SHP77 treated with DMSO at 0.1 percent for 48 hours (cell line): Measurements from ENCODE around the gene FNIP1.
"Not testable (repeated sequence)": the region's sequence is repeated elsewhere in the genome, so short reads cannot be mapped to it uniquely, and the experiment has no call there.

Experiments
- DNase-seq: peaks from one replicate; lab custom pipeline; 2025; lab: John Stamatoyannopoulos, UW

FNIP1 gene

DNA sequence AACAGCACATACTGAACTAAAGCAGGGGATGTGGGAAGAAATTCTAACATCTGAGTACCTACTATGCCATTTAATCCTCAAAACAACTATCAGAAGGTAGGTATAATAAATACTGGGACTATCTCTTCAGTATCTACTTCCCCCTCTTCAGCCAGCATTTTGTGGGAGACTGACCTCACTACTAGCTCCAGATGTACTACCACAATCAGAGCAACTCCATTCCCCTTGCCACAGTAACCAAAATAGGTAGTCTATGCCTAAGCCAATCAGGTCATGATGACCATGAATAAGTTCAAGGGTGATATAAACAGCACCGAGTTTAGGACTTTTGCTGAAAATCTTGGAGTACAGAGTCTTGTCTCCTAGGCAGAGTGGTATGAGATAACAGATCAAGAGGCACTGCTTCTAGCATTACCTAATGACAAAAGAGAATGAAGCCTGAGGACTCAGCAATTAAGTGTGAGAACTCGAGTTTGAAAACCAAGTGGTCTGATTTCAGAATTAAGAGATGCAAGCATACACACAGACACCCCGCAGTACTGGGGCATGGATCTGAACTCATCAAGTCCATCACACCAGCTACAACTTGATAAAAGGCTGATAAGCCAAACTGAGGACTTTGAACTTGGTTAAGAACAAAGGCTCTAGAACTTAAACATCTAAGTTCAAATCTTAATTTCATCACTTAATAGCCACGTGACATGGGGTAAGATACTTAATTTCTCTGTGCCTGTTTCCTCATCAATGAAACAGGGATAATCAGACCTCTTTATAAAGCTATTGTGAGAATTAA is 9.7 kb downstream of the FNIP1 start:
- no peak for DNase-seq

DNA sequence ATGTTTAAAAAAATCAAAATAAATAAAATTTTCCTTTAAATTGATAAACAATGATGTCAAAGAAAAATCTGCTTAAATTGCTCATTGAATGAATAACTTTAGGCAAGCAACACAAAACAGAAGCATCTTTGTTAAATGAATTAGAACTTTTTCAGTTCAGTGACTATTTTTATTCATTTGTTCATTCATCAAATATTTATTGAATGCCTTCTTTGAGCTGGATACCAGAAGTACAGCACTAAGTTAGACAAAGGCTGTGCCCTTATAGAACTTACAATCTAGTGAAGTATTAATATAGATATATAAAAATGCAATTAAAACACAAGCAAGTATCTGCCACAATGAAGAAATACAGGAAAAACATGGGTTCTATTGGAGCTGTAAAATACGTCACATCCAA is 10.8 kb downstream of the FNIP1 start:
- DNase-seq, result no peak

DNA sequence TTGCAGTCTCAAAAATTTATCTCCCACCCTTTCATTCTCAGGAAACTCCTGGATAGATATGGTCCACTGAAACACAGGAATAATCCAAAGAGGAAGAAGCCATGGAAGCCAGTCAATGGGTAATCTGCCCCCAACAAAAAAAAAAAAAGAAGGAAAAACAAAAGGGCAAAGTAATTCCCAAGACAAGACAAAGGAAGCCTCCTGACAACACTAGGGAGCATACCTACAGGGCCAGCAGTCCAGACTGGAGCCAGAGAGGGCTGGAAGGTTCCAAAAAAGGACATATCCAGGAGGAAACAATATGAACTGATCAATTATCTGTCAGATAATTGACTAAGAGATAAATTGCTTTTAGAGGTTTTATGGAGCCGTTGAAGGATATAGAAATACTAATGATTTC is 12.9 kb downstream of the FNIP1 start:
- no peak for DNase-seq

DNA sequence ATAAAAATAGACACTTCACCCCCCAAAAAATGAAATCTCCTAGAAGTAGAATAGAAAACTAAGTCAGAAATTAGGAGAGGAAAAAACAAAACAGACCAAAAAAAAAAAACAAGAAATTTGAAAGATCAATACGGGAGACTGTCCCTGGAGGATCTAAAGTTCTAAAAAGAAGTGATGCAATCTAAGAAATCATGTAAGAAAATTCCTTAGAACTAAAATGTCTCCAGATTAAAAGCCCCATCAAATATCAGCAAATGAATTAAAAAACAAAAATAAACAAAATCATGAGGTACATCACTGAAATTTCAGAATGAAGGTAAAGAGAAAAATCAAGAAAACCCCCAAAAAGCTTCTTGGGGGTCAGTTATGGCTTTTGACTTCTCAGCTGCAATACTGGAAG is 13.5 kb downstream of the FNIP1 start:
- no peak for DNase-seq

DNA sequence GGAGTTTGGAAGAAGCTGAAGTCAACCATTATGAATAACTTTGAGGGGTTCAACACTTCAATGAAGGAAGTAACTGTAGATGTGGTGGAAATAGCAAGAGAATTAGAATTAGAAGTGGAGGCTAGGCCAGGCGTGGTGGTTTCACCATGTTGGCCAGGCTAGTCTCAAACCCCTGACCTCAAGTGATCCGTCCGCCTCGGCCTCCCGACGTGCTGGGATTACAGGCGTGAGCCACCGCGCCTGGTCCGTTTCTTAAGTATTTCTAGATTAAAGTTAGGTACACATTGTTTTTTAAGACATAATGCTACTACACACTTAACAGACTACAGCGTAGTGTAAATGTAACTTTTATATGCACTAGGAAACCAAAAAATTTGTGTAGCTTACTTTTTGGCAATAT is 14.1 kb downstream of the FNIP1 start:
- DNase-seq, result no peak

- DNase-seq, result not testable (repeated sequence)
Measured at GRCh38 chr5:131778141-131778540, 18.7 kb downstream of the FNIP1 start.

DNA sequence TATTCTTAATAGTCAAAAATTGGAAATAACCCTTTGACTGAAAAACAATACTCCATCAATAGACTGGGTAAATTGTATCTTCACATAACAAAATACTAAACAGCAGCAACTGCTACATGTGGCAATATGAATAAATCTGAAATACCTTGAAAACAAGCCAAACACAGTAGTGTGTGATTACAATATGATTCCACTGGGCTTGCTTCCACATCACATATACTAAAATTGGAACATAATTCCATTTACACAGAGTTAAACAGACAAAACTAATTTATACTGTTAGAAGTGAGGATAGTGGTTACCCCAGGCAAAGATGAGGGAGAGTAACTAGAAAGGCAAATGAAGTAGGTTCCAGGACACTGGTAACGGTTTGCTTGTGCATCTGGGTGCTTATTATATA is 20.4 kb downstream of the FNIP1 start:
- DNase-seq, result no peak

GRCh38 chr5:131774652-131775367 is 22.0 kb downstream of the FNIP1 start:
- DNase-seq, result no peak

DNA sequence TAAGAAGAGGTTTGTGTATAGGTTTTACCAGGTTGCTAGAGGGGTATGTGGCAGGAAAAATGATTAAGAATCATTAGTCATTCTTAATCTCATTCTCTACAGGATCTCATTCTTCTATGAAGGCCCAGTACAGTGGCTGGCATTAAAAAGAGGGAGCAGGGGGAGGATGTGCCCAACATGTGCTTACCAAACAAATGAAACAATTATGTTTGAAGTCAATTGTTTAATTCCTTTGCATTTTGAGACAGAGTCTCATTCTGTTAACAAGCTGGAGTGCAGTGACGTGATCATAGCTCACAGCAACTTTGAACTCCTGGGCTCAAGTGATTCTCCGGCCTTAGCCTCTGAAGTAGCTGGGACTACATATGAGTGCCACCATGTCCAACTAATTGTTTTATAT is 23.0 kb downstream of the FNIP1 start:
- DNase-seq, result no peak

- DNase-seq, result no peak
Measured at GRCh38 chr5:131771692-131772091, 25.1 kb downstream of the FNIP1 start.

GRCh38 chr5:131769961-131770360 is 26.9 kb downstream of the FNIP1 start:
- DNase-seq, result no peak

DNA sequence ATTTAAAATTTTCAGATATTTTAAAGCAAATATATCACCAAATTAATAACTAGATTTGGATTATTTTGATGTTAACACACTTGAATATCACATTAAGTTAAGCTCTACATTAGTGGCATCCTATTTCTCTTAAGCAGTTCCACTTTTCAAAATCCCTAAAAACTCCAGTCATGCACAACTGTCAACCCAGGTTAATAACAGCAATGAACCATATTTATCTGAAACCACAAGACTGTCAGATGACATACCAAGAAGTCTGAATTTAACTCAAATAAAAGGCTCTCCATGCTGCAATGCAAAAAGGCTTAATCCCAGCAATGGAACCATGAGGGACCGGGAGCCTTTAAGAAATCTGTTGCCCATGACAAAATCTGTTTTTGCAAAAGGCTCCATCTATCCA is 27.5 kb downstream of the FNIP1 start:
- DNase-seq, result no peak

GRCh38 chr5:131767891-131768290 is 28.9 kb downstream of the FNIP1 start:
- no peak for DNase-seq

GRCh38 chr5:131766689-131767088 is 30.1 kb downstream of the FNIP1 start:
- DNase-seq, result no peak

- no peak for DNase-seq
Measured at GRCh38 chr5:131765261-131765660, 31.6 kb downstream of the FNIP1 start.

GRCh38 chr5:131763968-131764367 is 32.8 kb downstream of the FNIP1 start:
- DNase-seq, result no peak

- DNase-seq, result no peak
Measured at GRCh38 chr5:131760793-131761192, 36.0 kb downstream of the FNIP1 start.

GRCh38 chr5:131759704-131760103 is 37.1 kb downstream of the FNIP1 start:
- DNase-seq, result no peak

- no peak for DNase-seq
Measured at GRCh38 chr5:131758520-131758900, 38.3 kb downstream of the FNIP1 start.

DNA sequence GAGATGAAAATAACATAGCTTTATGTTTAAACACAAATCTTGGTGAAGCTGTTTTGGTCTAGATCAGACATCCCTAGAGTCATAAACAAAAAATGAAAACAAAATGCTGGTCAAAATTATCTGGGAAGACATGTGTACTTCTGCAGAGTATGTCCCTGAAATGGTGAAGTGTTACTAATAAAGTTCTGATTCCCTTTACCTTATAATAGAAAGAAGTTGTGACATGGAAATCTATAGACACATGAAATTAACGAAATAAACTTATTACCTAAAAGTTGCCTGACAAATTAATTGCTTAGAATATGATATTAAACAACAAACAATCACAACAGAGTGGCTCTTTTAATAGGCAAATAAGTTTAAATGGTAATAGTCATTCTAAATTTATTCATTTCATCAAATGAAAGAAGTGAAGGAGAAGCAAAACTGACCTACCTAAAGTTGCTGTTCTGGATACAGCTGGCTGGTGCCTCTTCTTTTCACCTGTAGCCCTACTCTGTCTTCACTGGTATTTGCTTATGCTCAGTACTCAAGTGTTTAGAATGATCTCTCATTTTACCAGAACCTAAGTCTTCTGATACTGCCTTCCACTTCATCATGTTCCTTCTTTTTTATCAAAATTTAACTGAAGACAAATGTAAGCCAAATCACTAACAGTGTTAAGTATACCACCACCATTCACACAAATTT is 38.8 kb downstream of the FNIP1 start:
- DNase-seq, result no peak

DNA sequence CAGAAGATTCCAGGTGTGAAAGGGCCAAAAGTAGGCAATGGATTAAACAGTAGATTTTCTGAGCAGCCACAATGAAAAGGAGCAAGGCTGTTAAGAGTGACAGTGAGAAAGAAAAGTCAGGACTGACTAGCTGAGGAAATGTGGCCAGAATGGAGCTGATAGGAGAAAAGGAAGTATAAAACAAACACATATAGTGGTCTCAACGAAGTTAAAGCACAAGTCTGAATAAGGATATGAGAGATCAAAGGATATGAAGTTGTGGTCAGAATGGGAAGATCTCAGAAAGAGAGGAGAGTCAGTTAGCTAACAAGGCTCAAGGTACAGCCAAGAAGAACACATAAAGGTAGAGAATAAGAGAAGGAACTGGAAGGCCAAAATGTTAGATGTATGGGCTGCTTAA is 39.9 kb downstream of the FNIP1 start:
- DNase-seq, result no peak

- DNase-seq, result no peak
Measured at GRCh38 chr5:131754363-131754762, 42.5 kb downstream of the FNIP1 start.

DNA sequence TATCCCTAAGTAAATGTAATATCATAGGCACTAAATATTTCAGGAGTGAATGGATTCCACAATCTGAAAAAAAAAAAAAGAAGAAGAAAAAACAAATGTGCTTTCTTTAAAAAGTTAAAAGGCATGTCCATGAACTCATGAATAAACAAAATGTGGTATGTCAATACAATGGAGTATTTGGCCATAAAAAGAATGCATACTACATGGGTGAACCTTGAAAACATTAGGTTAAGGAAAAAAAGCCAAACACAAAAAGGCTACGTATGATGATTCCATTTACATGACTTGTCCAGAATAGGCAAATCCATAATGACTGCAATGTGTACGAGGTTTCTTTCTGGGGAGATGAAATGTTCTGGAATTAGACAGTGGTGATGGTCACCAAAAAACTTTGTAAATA is 45.3 kb downstream of the FNIP1 start:
- no peak for DNase-seq
